ENCODE data around the gene CCDC148.

GRCh38 chr2:158266111-158266510, 190.4 kb downstream of the CCDC148 start:
- TF ChIP-seq CTCF (IDR thresholded peaks at IDR 0.05; ENCODE audit: low read length) (no peak), EZH2 (IDR thresholded peaks at IDR 0.05; ENCODE audit: borderline replicate concordance, low read length) (no peak)
